Stimulated activated CD4-positive, alpha-beta T cell treated with anti-CD3 and anti-CD28 coated beads, Interleukin-12 subunit alpha, Interleukin-12 subunit beta, amount 100 ng/mL, for 24 hours (primary cell): ENCODE results near the gene SLC43A2.

Source experiments
- DNase-seq, 2 experiments: peaks; one replicate each; pipeline ENCODE4 v3.0.0-alpha.2; 2020; ENCODE audit warnings: low read depth in 2 of 2

The SLC43A2 gene

DNA sequence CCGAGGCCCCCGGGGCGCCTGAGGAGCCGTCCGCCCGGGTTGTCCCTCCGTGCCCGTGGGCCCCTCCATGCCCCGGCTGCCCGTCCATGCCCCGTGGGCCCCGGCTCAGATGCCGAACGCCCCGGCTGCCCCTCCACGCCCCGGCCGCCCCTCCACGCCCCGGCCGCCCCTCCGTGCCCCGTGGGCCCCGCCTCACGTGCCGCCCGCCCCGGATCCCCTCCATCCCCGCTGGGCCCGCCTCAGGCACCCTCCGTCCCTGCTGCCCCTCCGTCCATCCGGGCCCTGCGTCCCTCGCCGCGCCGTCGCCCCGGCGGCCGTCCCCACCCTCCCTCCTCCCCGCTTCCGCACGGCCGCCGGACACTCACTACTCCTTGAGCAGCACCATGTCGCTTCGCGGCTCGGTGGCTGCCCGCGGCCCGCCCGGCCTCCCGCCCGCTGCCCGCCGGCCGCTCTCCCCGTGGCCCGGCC is 66.4 kb downstream of the SLC43A2 start:
- peak in 1 of 2 experiments; percentile 10 for DNase-seq

DNA sequence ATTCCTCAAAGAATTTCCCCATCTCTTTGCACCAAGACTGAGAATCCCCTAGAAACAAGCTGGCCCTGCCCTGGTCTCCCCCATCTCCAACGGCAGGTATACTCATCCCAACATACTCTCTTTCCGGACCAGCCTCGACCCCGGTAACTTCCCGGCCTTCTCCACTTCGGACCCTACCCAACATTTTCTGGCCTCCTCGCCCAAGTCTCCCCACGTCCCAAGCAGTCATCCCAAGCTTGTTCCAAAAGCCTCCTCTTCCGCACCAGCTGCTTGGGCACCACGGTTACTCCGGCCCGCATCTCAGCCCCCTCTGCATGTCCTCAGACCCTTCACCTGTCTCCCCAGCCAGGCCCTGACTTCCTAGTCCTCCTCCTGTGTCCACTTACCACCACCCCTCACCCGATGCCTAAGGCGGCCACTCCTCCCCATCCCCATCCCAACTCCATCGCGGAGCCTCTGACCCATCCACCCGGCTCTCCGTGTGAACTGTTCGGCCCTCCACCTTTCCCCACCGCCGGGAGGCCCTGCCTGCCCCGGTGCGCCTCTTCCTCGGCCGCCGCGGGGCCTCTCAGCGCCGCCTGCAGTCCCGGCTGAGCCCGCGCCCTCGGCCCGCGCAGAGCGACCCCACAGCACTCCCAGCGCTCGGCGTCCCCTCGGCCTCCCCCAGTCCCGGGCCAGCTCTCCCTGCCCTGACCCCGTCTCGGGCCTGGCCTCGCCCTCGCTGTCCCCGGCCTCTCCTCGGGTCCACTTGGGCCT is 67.0 kb downstream of the SLC43A2 start:
- DNase-seq = peak in 1 of 2 experiments; percentile 25

DNA sequence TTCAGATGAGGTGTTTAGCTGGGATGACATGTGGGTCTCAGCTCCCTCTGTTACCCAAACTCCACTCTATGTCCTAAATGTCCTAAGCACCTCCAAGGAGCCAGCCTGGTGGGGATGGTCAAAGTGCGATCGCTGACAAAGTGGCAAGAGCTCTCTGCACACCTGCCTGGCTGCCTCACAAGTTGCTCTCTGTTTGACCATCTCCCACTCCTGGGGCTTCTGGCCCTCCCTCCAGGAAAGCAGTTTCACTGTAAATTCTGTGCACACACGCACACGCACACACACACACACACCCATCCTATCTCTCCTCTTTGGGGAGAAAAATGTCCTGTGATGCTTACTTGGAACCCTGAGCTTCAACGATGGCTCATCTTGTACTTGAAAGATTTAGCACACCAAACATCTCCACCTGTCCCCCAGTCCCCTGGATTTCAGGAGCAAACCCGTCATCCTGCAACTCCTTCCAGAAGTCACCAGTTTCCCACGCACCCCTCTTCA is 67.7 kb downstream of the SLC43A2 start:
- DNase-seq = no peak

DNA sequence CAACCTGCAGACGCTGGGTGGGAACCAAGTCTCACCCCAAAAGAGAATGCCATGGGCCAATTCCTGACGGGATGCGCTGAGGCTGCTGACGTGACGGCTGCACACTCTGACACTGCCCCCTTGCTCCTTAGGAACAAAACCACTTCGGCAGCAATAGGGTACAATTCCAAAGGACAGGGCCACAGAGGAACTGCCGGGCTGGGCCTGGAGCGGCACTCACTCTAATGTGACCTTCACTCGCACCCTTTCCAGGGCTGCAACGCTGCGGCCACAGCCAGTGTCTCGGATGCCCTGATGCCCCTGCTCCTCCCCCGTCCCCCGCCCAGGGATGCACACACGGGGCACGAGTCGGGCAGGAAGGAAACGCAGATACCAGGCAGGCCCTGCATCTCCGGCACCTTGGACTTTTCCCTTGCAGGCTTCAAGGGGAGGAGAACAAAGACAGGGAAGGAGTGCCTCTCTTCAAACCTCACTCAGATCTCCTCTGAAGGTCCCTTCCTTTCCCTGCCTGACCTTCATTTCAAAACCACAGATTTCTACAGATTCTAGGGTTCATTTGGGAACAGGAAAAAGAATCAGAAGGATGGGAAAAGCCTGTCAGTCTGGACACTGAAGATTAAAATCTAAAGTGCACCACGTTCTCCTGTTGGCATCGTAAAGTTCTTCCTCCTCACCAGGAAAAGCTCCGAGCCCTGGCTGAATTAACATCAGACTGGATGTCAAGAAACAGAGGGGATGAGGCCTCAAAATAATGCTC is 68.4 kb downstream of the SLC43A2 start:
- no peak for DNase-seq

DNA sequence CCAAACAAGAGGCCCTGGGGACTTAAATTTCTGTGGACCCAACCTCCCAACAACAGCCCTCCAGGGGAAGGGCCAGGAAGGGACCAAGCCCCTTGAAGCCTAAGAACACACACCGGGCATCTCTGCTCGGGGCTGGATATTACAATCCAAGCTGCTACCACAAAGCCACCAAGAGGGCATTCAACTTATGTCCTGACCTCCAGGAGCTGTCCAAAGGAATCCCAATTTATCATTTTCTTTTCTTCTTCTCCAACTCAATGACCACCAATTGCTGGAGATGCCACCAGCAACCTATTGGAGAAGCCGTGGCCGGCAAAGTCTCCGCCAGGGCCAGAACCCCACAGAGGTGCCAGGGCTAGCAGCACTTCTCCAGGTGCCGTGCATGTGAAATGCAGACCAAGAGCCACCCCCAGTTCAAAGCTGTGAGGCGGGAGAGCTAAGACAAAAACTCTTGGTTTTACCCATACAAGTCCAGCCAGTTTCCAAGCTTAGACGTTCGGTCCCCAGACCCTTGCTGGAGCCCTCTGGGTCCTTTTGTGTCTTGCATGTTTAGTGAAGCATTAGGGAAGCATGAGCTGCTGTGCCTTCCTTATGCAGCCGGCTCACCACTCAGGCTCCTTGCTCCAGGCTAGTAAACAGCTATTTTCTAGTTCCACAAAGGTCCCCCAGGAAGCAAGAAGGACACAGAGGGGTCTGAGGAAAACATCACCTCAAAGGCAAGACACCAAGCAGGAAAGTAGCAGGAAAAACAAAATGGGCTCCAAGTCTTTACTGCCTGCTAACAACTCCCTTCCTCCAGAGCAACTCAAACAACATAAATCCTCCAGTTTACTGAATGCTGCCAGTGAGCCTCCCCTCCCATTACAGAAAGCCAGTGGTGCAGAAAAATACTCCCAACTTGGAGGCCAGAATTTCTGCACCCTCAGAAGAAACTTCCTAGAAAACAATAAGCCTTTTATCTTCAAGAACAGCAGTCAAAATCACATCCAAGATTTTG is 69.3 kb downstream of the SLC43A2 start:
- no peak for DNase-seq

DNA sequence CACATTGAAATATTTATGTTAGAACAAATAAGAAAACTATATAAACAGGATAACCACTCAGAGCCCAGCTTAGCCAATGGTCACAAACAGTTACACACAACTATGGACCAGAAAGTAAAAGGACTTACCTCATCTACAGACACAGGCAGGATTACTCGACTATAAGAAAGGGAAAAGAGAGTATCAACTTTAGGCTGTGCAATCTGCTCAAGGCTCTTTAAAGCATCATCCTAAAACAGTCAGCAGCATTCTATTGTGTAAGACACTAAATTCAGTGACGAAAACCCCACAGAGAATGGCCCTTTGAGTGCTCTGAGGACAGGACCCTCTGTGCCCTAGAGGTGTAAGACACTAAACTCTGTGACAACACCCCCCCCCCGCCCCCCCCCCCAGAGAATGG is 70.2 kb downstream of the SLC43A2 start:
- DNase-seq = no peak

DNA sequence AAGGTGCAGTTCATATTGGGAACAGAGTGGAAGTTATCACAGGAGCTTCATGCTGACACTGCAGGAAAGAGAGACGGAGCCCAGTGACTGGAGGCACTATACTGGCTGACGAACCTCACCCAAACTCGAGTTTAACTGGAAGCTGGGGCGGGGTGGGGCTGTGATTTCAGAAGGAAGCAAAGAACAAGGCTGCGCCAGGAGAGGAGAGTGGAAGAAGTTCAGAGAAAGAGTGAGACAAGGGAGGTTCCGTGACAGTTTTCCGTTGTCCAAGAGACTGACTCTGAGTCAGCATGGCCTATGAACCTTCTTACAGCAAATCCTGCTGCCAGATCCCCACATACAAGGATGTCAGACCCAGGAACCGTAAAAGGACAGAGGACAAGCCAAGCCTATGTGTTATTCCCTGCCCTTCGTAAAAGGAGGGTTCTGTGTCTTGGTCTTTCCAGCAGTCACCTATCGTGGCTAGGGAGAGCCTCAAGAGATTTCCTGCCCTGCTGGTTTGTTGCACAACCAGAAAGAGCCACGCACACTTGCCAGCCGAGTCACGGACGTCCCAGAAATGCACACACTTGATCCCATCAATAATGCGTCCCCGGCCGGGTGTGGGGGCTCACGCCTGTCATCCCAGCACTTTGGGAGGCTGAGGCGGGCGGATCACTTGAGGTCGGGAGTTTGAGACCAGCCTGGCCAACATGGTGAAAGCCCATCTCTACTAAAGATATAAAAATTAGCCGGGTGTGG is 71.1 kb downstream of the SLC43A2 start:
- no peak for DNase-seq

DNA sequence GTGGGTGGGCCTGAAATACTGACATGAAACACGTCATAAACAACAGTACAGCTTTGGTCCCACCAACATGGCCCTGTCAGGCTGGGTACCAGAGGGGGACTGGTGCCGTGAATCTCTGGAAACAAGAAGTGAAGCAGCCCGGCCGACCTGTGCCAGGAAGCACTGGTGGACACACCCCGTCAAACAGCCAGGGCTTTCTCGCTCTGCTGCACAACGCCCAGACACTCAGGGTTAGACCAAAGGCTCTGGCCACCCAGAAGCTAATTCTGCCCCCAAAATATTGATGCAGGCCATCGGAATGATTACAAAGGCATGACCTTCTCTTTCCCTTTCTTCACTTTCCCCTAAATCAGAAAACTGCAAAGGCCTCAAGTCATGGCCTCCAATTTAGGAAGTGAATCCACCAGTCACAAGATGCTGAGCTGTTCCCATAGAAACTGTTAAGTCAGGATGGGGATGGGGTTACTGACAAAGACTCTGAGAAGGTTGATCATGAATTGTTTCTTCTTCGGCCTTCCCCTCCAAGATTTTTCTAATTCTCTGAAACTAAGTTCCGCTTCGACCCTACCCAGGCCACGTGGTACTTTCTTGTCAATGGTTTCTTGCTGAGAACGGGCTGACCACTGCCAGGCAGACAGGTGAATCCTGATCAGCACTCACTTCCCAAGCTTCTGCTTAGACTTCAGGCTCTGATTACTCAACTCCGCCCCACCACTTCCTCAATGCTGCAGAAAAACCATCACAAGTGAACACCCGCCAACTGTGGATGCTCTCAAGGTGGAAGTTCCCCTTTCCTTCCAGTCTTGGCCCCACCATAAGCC is 72.8 kb downstream of the SLC43A2 start:
- no peak for DNase-seq

DNA sequence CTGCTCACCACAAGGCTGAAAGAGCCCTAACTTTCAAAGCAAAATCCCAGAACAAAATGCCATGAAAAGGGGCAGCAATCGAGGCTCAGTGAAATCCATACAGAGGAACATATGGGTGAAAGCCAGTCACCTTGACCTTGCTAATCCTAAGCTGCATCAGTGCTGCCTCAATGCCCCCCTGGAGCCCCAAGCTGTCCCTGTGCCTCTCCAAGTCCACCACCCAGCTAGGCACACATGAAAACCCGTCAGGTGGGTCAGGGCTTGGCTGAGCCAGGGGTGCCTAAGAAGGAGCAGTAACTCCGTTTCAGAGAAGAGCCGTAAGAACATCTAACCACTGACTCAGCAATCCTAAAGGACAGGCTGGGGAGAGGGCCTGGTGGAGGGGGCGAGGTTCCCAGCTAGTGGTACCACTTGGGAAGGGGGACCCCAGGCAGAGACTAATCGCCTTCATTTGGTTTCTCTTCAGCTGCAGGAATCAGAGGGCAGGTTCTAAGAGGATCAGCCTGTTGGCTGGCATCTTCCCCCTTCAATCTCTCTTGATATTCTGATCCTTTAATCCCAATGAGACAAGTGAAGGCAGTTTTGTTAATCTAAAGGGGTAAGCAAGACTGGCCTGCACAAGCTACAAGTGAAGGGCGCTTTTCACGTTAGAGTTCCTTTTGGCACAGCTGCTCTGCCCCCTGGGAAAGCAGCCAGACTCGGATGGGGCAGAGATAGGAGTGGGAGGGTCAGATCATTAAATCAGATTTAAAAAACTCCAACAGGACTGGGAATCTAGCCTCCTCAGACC is 73.7 kb downstream of the SLC43A2 start:
- no peak for DNase-seq

DNA sequence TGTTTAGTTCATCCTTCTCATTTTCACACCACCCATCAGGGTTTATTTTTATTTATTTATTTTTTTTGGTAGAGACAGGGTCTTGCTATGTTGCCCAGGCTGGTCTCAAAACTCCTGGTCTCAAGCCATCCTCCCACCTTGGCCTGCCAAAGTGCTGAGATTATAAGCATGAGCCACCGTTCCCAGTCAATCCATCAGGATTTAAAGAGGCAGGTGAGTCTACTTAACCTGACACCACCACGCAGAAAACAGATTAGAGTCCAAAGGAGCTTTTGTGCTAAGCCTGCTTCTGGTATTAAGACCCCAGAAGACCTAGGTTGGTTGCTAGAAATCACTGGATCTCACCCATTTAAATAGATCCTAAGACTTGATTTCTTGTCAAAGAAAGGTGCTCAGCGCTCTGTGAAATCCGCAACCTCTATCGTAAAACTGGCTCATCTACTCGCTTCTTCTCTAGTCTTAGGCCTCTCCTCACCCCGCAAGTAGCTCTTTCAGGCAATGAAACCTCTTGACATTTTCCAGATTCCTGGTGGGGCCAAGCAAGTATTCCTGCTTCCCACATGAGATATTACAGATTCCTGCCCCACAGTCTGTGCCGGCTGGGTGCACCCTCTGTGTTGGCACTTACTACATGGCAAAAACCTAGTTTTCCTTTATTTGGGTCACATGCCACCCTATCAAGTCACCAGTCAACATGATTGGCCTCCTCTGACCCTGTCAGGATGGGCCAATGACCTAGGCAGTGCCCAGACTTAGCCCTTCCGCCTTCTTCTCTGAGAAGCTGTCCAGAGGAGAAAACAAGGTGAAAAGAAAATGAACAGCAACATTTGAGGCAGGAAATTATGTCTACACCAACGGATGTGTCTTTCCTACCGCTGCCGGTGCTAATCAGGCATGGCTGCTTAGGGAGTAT is 75.0 kb downstream of the SLC43A2 start:
- no peak for DNase-seq

DNA sequence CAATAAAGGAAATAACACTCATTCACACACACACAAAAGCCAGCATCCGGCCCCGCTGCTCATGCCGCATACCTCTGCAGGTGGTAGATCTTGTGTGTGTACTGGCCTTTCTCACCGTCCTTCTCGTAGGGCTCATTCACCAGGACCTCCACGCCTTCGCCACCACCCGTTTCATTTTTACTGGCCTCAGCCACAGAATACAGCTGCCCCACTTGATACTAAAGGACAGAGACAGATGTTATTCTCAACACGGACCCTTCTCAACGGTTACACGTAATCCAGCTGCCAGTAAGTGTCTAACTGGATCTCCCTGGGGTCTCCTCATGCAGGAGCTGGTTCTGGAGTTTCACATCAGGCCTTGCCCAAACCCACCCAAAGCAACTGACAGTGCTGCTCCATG is 75.7 kb downstream of the SLC43A2 start:
- DNase-seq = no peak

DNA sequence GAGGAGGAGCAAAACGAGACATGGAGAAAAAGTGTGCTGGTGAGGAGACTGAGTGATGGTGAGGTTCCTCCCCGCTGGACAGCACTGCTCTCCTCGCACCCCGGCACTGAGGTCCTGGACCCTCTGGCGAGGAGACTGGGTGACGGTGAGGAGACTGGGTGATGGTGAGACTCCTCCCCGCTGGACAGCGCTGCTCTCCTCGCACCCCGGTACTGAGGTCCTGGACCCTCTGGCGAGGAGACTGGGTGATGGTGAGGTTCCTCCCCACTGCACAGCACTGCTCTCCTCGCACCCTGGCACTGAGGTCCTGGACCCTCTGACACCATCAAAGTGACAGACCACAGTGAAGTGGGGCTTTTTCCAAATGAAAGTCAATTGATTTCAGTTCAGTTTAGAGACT is 76.9 kb downstream of the SLC43A2 start:
- no peak for DNase-seq

DNA sequence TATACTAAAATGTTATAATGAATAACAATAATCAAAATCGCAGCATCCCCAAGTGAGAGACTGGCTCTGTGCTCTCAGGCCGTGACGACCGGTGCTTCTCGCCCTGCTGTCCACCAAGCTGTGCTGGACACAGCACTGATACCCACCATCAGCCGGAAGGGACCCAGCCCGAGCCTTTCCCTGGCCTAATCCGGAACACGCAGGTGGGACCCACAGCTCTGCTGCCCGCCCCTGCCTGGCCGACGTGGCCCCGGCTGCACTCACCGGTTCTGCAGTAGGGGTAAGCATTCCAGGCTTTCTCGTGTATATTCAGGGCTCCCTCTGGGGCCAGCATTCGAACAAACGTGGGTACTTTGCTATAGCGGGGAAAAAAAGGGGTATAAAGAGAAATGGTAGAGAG is 80.6 kb downstream of the SLC43A2 start:
- DNase-seq = no peak

DNA sequence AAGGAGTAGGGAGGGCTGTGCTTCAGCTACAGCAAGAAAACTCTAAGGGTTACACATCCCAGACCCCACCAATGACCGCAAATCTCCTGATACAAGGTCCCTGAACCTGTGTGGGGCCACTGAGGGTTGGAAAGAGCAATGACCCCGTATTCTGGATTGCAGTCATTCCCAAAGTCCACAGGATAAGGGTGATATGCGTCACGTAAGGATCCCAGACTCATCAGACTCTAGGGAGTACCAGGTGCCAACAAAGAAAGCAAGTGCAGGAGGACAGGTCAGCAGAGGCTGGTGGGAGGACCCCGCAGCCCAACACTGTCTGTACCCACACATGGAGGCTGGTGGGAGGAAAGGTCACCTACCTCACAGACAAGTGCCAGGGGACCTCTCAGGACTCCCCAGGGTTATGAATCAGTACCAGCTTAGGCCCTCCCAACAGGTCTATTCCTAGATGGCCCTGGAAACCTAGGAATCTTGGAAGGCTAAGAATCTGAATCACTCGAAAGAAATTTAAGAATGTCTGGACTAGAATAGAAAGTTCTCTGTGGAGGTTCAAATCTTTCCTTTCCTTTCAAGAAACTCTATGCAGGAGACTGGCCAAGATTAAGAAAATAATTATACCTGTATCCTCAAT is 82.2 kb downstream of the SLC43A2 start:
- no peak for DNase-seq

DNA sequence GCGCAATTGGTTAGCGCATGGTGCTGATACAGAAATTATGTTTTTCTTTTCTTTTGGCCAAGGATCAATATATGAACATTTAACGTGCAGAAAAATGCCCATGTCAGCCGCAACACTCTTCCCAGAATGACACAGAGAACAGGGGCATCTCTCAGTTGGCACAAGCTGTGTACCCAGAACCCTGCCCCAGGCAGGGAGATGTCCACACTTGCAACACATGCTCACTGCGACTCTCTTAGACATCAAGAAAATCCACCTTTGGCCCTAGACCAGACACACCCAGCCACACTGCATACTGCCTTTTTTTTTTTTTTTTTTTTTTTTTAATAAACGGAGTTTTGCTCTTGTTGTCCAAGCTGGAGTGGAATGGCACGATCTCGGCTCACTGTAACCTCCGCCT is 83.0 kb downstream of the SLC43A2 start:
- DNase-seq = no peak

DNA sequence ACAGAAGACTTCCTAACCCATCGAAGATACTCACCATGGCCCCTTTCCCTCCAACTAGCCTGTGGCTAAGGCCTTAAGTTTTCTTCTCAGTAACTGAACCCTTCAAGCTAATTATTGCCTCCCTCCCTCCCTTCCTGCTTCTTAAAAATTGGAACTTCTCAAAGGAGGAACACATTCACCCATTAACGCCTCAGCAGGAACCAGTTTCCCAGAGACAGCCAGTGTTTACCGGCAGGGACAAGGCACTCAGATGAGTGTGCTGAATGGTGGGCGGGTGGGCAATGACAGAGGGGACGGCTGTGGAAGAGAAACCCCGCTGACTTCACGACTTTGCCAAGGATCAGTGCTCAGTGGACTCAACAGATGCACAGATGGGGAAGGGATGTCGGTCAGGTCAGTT is 86.3 kb downstream of the SLC43A2 start:
- no peak for DNase-seq

DNA sequence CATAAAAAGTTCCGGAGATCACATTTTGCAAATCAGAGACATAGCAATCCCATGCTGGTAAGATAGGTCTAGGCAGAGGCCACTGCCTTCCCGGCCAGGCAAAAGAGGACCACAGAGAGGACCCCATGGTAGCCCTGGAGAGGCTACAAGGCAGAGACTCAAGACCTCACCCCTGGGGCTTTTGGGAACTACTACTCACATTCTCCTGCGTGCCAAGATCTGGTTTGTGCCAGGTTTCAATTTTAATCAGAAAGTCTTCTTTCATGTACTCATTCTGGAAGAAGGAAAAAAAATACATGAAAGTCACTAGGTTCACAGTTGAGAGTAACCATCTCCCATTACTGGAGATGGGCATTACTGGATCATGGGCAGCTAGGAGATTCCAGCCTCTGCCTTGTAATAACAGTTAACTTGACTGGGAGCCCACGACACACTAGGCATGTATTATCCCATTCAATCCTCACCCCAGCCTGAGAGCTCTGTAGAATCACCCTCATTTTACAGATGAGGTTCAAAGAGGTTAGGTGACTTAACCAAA is 87.2 kb downstream of the SLC43A2 start:
- no peak for DNase-seq

DNA sequence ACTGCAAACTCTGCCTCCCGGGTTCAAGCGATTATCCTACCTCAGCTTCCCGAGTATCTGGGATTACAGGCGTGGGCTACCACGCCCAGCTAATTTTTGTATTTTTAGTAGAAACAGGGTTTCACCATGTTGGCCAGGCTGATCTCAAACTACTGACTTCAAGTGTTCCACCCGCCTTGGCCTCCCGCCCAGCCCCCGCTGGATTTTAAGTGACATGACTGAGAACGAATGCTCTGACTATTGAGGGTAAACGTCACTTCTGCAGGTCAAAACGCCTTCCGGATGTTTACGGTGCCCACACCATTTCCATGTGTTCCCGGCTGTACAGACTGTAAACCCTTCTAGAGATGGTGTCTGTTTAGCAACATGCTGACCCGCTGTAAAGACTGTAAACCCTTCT is 88.8 kb downstream of the SLC43A2 start:
- DNase-seq = no peak
